ENCODE measurements around the gene ARPC4.

- TF ChIP-seq POLR2A (IDR thresholded peaks at IDR 0.05; ENCODE audit: low read length): peak; percentile 54
- TF ChIP-seq GATA1 (IDR thresholded peaks at IDR 0.05; ENCODE audit: low read depth, low read length): no peak
Measured at GRCh38 chr3:9809615-9810432, 16.9 kb downstream of the ARPC4 start, which contains the start of gene TTLL3.

Data from erythroblast (primary cell).